GM21447 (cell line): ENCODE measurements around the gene STX16.
"Not testable (repeated sequence)": the region's sequence is repeated elsewhere in the genome, so short reads cannot be mapped to it uniquely, and the experiment has no call there.

Source experiments
- ATAC-seq: cut with Tn5 transposase; IDR thresholded peaks from one replicate; pipeline ENCODE4 v1.9.1; 2021; ENCODE audit not compliant: unreplicated experiment

Gene STX16

GRCh38 chr20:58719971-58720371 is 68.9 kb downstream of the STX16 start:
- ATAC-seq: no peak

GRCh38 chr20:58720890-58721289 is 69.8 kb downstream of the STX16 start:
- no peak for ATAC-seq

GRCh38 chr20:58721951-58722778 is 71.1 kb downstream of the STX16 start:
- ATAC-seq: no peak

- ATAC-seq: no peak
These were observed 72.0 kb downstream of the STX16 start for GRCh38 chr20:58722877-58723627.

- ATAC-seq: no peak
These were observed 72.5 kb downstream of the STX16 start for GRCh38 chr20:58723628-58723984.

GRCh38 chr20:58726156-58726555 is 75.1 kb downstream of the STX16 start:
- ATAC-seq: not testable (repeated sequence)
